GM21825 (cell line): Measurements from ENCODE around the gene ACKR2.
A peak's percentile ranks its signal among the peaks of the same experiment; 100 is the strongest.

Experiments used
- ATAC-seq: cut with Tn5 transposase; IDR thresholded peaks from one replicate; pipeline ENCODE4 v1.9.1; 2021; ENCODE audit warnings: mild to moderate bottlenecking, moderate library complexity; ENCODE audit not compliant: unreplicated experiment

The ACKR2 gene

GRCh38 chr3:42853739-42854302 is 44.6 kb downstream of the ACKR2 start:
- ATAC-seq, result no peak

- ATAC-seq, result no peak
Observed at GRCh38 chr3:42855219-42855546, 45.9 kb downstream of the ACKR2 start.

DNA sequence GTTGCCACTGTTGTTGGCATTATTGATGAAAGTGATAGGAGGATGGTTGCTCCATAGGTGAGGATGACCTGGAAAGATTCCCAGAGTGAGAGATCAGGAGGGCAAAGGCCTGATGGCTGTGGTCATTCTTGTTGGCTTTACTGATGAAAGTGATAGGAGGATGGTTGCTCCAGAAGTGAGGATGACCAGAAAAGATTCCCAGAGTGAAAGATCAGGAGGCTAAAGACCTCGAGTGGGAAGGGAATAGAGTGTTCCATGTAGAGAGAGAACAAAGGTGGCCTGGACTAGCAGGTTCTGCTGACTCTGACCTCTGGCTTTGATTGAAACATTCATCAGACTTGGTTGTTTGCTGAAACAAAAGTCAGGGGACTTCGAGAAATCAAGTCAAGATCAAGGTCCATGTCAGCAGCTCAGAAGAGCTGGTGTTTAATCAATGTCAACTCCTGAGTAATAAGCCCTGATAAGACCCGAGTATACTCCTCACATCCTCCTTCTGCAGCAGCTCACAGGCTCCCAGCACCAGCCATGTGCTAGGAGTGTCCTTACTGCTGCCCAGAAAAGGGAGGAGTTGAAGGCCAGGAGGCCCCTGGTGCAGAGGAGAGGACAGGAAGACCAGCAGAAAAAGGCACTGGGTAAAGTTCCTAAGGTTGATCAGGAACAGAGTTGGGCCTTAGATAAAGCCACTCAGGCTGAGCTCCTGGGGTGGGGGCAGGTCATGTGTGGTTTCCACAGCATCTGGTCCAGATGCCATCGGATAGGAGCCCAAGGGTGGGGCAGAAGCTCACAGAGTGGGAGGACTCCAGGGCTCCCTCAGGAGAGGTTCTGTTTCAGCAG is 46.5 kb downstream of the ACKR2 start:
- no peak for ATAC-seq

GRCh38 chr3:42856544-42856943 is 47.3 kb downstream of the ACKR2 start:
- no peak for ATAC-seq

GRCh38 chr3:42864321-42864950 is 55.2 kb downstream of the ACKR2 start:
- no peak for ATAC-seq

DNA sequence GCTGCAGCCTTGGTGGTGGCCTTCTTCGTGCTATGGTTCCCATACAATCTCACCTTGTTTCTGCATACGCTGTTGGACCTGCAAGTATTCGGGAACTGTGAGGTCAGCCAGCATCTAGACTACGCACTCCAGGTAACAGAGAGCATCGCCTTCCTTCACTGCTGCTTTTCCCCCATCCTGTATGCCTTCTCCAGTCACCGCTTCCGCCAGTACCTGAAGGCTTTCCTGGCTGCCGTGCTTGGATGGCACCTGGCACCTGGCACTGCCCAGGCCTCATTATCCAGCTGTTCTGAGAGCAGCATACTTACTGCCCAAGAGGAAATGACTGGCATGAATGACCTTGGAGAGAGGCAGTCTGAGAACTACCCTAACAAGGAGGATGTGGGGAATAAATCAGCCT is 56.0 kb downstream of the ACKR2 start:
- no peak for ATAC-seq

DNA sequence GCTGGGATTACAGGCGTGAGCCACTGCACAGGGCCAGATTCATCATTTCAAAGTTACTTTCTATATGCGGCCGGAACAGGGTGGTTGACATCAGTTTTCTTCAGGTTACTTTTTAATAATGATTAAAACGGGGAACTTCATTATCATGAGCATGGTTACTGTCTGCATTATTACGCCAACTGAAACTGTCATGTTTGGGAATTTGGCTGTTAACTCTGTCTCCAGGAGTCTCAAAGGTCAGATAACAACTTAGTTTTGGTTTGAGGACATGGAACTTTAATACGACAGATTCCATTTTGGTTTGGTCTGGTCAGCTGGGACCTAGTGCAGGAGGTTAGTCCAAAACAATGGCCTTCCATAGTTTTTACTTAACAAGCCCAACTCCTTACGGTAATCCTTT is 57.9 kb downstream of the ACKR2 start:
- ATAC-seq, result no peak

GRCh38 chr3:42868841-42869240 is 59.6 kb downstream of the ACKR2 start:
- ATAC-seq, result no peak

GRCh38 chr3:42871592-42872196 is 62.4 kb downstream of the ACKR2 start:
- no peak for ATAC-seq

- no peak for ATAC-seq
Observed at GRCh38 chr3:42872718-42873117, 63.5 kb downstream of the ACKR2 start.

GRCh38 chr3:42873221-42873982 is 64.2 kb downstream of the ACKR2 start:
- no peak for ATAC-seq

DNA sequence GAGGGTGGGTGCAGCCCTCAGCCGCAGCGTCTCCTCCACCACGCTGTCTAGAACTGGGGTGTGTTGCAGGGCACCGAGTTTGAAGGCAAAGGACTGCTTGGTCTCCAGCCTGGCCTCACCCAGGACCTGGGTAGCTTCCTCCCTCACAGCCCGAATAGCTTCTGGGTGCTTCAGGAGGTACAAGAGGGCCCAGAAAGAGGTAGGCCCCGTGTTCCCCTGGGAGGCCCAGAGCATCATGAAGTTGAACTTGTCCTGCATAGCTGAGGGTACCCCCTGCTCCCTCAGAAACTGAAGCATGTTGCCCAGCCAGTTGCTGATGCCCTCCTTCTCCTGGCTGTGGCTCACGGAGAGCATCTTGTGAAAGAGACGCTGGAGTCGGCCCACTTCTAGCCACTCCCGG is 65.5 kb downstream of the ACKR2 start:
- no peak for ATAC-seq

DNA sequence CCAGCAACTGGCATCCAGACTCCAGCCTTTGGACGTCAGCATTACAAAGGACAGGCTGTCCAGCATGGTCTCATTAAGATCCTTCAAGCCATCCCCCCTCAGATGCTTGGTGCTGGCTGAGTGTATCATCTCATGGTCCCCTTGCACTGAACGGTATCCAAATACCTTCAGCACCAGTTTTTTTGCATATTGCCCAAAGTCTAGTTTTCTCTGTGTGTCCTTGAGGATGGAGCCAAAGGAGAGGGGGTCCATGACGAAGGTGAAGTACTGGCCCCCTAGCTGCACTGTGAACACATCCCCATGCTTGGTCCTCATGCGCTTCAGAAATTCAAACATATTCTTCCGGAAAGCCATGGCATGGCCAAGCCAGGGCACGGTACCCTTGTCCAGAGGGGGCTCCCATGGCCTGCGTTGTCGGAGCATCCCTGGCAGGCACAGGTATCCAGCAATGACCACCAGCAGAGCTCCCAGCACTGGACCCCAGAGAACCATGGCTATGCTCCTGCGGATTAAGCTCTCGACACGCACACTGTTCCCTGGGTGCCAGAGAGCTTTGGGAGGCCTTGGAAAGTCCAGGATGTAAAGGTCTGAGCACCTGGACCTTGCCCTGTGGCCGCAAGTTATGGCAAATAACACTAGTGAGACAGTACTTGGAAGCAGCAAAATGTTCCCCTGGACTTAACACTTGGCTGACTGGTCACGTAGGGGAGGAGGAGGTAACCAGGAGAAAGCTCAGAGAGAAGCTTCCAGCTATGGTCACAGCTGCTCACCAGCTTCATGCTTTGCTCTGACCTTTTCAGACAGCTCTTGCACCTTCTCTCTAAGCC is 66.3 kb downstream of the ACKR2 start, which contains the start of gene CYP8B1:
TSS of gene CYP8B1 (minus strand) at position 555 of the 827 bp plus-strand sequence. CDS start at position 492, 63 bp downstream.
- no peak for ATAC-seq

DNA sequence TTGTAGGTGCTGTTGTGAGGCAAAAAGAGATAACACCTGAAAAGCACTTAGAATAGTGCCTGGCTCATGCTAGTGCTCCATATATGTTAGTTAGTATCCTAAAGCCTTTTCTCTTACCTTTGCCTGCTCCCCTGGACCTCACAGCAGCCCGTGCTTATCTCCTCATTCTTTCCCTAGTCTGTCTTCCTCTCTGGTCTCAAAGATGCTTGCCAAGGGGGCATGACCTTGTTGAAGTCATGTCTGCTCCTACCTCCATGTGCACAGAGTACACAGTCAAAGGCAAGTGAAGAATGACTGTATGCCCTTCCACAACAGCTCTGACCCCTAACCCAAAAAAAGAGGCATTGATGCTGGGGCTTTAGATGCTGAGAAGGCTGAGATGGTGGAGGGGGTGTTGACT is 67.2 kb downstream of the ACKR2 start:
- ATAC-seq, result no peak

DNA sequence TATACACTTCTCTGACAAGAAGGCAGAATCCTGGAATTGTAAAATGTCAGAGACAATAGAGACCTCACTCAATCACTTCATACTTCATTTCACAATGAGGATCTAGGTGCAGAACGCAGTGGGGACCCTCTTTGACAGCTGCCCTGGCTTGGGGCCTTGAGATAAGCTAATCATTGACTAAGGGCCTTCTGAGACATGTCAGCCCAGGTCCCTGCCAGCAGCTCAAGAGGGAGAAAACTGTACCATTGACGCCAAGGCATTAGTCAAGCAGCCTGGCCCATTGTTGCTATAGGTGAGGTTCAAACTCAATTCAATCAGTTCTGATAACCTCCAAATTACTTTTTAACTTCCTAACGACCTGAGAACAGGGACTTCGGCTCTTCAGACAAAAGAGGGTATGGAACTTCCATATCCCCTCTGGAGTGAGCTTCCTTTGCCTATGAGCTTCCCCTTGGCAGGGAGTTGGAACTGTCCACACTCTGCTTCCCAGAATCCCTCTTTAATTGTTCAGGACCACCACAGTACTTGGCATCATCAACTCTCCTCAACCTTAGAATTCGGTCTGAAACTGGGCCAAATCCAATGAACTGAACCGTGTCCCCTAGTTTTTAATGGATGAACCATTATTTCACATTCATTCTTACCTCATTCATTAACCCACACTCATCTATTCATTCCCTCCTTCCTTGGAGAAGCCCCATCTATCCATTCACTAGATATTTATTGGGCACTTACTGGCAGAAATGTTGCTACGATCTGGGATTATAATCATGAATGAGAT is 67.9 kb downstream of the ACKR2 start:
- ATAC-seq, result no peak

- no peak for ATAC-seq
Observed at GRCh38 chr3:42877881-42878280, 68.6 kb downstream of the ACKR2 start.

DNA sequence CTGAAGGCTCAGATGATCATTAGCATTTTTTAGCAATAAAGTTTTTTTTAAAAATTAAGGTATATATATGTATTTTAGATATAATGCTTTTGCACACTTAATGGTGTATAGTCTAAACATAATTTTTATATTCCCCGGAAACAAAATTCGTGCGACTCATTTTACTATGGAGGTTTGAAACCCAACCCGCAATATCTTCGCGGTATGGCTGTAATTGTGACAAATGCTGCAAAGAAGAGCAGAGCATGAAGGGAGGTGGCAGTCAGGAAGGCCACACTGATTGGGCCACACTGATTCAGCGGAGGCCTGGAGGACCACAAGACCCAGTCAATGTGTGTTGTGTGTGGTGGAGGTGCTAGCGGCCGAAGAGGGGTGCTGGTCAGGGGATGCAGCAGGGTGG is 70.9 kb downstream of the ACKR2 start:
- ATAC-seq, result no peak

GRCh38 chr3:42880601-42881451 is 71.6 kb downstream of the ACKR2 start:
- ATAC-seq, result peak; percentile 96
